ENCODE measurements around the gene KCNMA1.

The KCNMA1 gene

GRCh38 chr10:76903387-76903945 lies 734.1 kb downstream of the KCNMA1 start:
- Mint-ChIP-seq H3K9me3 (no peaks in the 10 kb centered on the region), H3K4me3 (no peak overlapping the region), H3K36me3 (ENCODE audit: low read depth) (no peaks in the 10 kb centered on the region), H3K27ac (no peak overlapping the region), H3K27me3 (no peaks in the 10 kb centered on the region), H3K4me1 (no peaks in the 10 kb centered on the region)
- ATAC-seq = no peak
- no peak for DNase-seq

DNA sequence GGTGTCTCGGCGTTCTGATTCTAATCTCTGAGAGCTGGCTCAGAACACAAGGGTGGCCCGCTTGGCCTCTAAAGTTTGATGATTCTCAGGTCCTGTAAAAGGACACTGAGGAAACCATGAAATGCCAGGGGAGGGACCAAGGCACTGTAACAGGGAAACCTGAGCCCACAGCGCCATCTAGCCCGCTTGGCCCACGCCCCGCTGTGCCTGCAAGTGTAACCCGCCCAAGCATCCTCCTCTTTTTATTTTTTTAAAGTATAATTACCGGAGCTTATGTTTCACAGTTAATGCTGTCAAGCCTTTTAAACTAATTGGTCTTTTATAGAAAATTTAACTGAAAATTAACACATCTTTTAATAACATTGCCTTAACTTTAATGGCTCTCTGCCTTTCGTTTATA lies 734.7 kb downstream of the KCNMA1 start:
- Mint-ChIP-seq H3K9me3 (no peaks in the 10 kb centered on the region), H3K27me3 (no peaks in the 10 kb centered on the region), H3K4me3 (no peak overlapping the region), H3K36me3 (ENCODE audit: low read depth) (no peaks in the 10 kb centered on the region), H3K4me1 (no peaks in the 10 kb centered on the region), H3K27ac (no peak overlapping the region)
- ATAC-seq = no peak
- DNase-seq = peak; percentile 3

GRCh38 chr10:76901701-76902100 lies 735.9 kb downstream of the KCNMA1 start:
- H3K9me3 Mint-ChIP-seq = peaks cover 4% of the 10 kb centered on the region
- no peak overlapping the region for H3K27ac Mint-ChIP-seq
- no peak for ATAC-seq
- no peak overlapping the region for H3K4me3 Mint-ChIP-seq
- H3K36me3 Mint-ChIP-seq (ENCODE audit: low read depth) = no peaks in the 10 kb centered on the region
- DNase-seq = no peak
- no peaks in the 10 kb centered on the region for H3K4me1 Mint-ChIP-seq
- no peaks in the 10 kb centered on the region for H3K27me3 Mint-ChIP-seq

- no peak for DNase-seq
- Mint-ChIP-seq H3K27ac (no peak overlapping the region), H3K9me3 (peaks cover 18% of the 10 kb centered on the region)
These were observed 738.1 kb downstream of the KCNMA1 start for GRCh38 chr10:76899490-76899889.

DNA sequence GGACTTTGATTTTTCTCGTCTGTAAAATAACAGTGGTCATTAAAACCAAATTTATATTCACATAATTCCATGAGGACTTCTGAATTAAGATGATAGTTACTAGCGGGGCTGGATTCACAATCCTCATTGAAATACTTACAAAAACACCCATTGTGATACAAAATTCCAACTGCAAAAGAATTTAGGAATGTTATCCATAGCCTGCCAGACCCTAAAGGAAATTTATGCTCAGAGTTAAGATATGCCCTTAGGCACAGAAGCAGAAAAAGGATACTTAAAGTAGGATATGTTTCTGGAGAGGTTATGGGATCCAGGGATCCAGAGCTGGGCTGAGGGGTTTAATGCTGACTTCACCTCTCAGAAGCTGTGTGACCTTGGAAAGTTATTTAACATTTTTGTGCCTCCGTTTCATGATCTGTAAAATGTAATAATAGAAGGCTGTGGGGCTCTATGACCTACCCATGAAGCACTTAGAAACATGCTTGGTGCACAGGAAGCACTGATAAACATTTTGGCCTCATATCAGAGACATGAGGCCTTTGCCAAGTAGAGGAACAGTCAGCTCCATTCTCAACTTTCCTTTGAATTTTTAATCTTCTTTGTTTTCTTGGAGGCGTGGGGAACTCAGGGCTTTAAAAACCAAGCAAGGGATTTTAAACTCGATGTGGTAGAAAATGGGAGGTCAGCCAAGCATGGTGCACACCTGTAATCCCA lies 744.7 kb downstream of the KCNMA1 start:
- Mint-ChIP-seq H3K36me3 (ENCODE audit: low read depth) (no peaks in the 10 kb centered on the region), H3K4me3 (no peak overlapping the region), H3K4me1 (no peaks in the 10 kb centered on the region), H3K27me3 (no peaks in the 10 kb centered on the region), H3K27ac (no peak overlapping the region), H3K9me3 (peaks cover 18% of the 10 kb centered on the region)
- no peak for ATAC-seq
- DNase-seq = no peak

More at GRCh38 chr10:76899490-76899889, 738.1 kb downstream of the KCNMA1 start:
- H3K27me3 Mint-ChIP-seq = no peaks in the 10 kb centered on the region
- no peaks in the 10 kb centered on the region for H3K36me3 Mint-ChIP-seq (ENCODE audit: low read depth)
- H3K4me1 Mint-ChIP-seq = no peaks in the 10 kb centered on the region
- H3K4me3 Mint-ChIP-seq = no peak overlapping the region
- ATAC-seq = no peak

DNA sequence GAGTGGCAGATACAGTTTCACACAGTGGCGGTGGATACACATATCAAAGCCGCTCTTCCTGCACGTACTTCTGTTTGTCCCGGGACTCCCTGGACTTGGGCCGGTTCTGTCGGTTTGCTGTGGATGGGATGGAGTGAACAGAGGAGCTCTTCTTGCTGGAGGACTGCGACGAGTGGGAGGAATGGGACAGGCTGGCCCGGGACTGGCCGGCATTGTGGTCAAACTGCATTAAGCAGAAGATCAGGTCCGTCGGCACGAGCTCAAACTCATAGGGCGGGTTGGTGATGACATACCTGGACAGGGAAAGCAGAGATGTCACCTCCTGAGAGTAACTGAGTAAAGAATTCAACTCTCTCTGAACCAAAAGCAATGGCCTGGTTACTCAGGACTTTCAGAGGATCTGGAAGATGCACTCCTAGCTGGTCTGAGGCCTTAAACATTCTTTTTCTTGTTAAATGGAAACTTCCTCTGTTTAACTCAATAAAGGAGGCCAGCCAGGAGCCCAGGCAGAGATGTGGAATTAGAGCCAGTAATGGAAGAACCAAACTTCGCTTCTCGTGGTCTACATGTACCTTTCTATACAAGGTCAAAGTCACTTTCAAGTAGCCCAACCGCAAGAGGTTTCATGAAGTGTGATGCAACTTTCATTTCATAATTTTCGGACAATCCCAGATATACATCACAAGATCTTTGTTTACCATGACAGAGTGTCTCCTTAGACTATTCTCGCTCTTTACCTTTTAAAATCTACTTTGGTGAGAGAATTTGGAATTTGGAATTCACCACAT lies 750.2 kb downstream of the KCNMA1 start:
- Mint-ChIP-seq H3K4me3 (no peak overlapping the region), H3K4me1 (no peaks in the 10 kb centered on the region), H3K27ac (no peak overlapping the region), H3K27me3 (no peaks in the 10 kb centered on the region), H3K36me3 (ENCODE audit: low read depth) (no peaks in the 10 kb centered on the region), H3K9me3 (no peaks in the 10 kb centered on the region)
- no peak for DNase-seq
- ATAC-seq = no peak

- H3K4me1 Mint-ChIP-seq = peaks cover 2% of the 10 kb centered on the region
These were observed 751.8 kb downstream of the KCNMA1 start for GRCh38 chr10:76885816-76886215.

GRCh38 chr10:76884673-76885275 lies 752.8 kb downstream of the KCNMA1 start:
- H3K36me3 Mint-ChIP-seq (ENCODE audit: low read depth) = no peaks in the 10 kb centered on the region
- peaks cover 1% of the 10 kb centered on the region for H3K27me3 Mint-ChIP-seq
- no peaks in the 10 kb centered on the region for H3K9me3 Mint-ChIP-seq
- DNase-seq (no peak), ATAC-seq (no peak)
- H3K4me1 Mint-ChIP-seq = peaks cover 2% of the 10 kb centered on the region
- H3K27ac Mint-ChIP-seq = no peak overlapping the region
- H3K4me3 Mint-ChIP-seq = no peak overlapping the region

More at GRCh38 chr10:76885816-76886215, 751.8 kb downstream of the KCNMA1 start:
- H3K27ac Mint-ChIP-seq = no peak overlapping the region
- no peaks in the 10 kb centered on the region for H3K9me3 Mint-ChIP-seq
- H3K4me3 Mint-ChIP-seq = no peak overlapping the region
- no peaks in the 10 kb centered on the region for H3K27me3 Mint-ChIP-seq
- ATAC-seq = no peak
- no peak for DNase-seq
- no peaks in the 10 kb centered on the region for H3K36me3 Mint-ChIP-seq (ENCODE audit: low read depth)

DNA sequence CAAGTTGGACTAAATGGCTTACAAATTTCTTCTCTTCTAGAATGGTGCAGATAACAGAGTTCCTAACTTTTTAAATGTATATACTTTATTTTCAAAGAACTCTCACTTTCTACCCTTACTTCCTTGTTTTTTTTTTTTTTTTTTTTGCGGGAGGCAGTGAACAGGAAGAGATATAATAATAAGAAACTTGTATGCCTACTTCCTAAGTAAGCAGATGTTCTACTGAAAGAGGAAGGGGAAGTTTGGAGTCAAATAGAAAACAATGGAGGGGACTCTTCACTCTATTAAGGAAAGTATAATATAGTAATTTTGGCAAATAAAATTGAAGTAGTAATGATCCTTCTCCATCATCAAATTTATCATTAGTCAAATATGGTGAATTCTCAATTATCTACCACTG lies 754.0 kb downstream of the KCNMA1 start:
- Mint-ChIP-seq H3K4me3 (no peak overlapping the region), H3K27ac (no peak overlapping the region), H3K27me3 (peaks cover 2% of the 10 kb centered on the region), H3K9me3 (no peaks in the 10 kb centered on the region), H3K36me3 (ENCODE audit: low read depth) (no peaks in the 10 kb centered on the region), H3K4me1 (peaks cover 2% of the 10 kb centered on the region)
- no peak for DNase-seq
- ATAC-seq = no peak

- ATAC-seq = no peak
- no peaks in the 10 kb centered on the region for H3K36me3 Mint-ChIP-seq (ENCODE audit: low read depth)
- no peak for DNase-seq
- H3K27me3 Mint-ChIP-seq = peaks cover 2% of the 10 kb centered on the region
- H3K4me3 Mint-ChIP-seq = no peak overlapping the region
- H3K4me1 Mint-ChIP-seq = peaks cover 2% of the 10 kb centered on the region
- H3K27ac Mint-ChIP-seq = no peak overlapping the region
- H3K9me3 Mint-ChIP-seq = no peaks in the 10 kb centered on the region
These were observed 754.8 kb downstream of the KCNMA1 start for GRCh38 chr10:76882796-76883195.

GRCh38 chr10:76882245-76882644 lies 755.4 kb downstream of the KCNMA1 start:
- Mint-ChIP-seq H3K9me3 (no peaks in the 10 kb centered on the region), H3K36me3 (ENCODE audit: low read depth) (no peaks in the 10 kb centered on the region), H3K4me1 (peaks cover 2% of the 10 kb centered on the region), H3K4me3 (no peak overlapping the region), H3K27ac (no peak overlapping the region), H3K27me3 (peaks cover 2% of the 10 kb centered on the region)
- DNase-seq = no peak
- ATAC-seq = no peak

GRCh38 chr10:76881477-76882220 lies 756.0 kb downstream of the KCNMA1 start:
- H3K9me3 Mint-ChIP-seq = no peaks in the 10 kb centered on the region
- DNase-seq (no peak), ATAC-seq (no peak)
- H3K27ac Mint-ChIP-seq = no peak overlapping the region
- peaks cover 2% of the 10 kb centered on the region for H3K27me3 Mint-ChIP-seq
- peaks cover 2% of the 10 kb centered on the region for H3K4me1 Mint-ChIP-seq
- no peak overlapping the region for H3K4me3 Mint-ChIP-seq
- no peaks in the 10 kb centered on the region for H3K36me3 Mint-ChIP-seq (ENCODE audit: low read depth)

DNA sequence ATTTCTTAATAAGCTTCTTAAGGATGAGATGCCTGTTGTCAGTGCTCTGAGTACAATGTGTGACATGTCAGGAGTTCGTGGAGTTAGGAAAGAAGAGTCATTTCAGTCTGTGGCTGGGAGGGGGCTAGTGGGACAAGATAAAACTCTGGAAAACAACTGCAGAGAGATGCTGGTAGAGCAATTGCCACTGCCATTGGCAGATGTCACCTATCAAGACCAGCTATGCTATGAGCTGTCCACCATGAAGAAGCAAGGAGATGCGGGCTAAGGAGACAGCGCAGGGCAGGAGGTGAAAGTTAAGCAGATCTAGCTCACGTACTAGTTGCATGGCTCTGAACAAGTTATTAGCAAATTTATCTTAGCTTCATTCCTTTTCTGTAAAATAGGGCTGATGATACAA lies 756.7 kb downstream of the KCNMA1 start:
- ATAC-seq = no peak
- Mint-ChIP-seq H3K4me1 (peaks cover 2% of the 10 kb centered on the region), H3K36me3 (ENCODE audit: low read depth) (no peaks in the 10 kb centered on the region), H3K4me3 (no peak overlapping the region), H3K27ac (no peak overlapping the region), H3K27me3 (peaks cover 2% of the 10 kb centered on the region), H3K9me3 (no peaks in the 10 kb centered on the region)
- DNase-seq = no peak
